Retinal pigment epithelial cell (primary cell): ENCODE measurements around the gene HAO2.
"Not testable (repeated sequence)": the region's sequence is repeated elsewhere in the genome, so short reads cannot be mapped to it uniquely, and the experiment has no call there.

ENCODE experiments used
- DNase-seq: peaks from one replicate; pipeline ENCODE4 v3.0.0-alpha.2; 2010; ENCODE audit warnings: low read depth
- H3K4me3 ChIP-seq: 2 replicates; pipeline ENCODE4 v1.5.1; 2011; ENCODE audit warnings: mild to moderate bottlenecking, low read length, control low read depth, moderate library complexity
- TF ChIP-seq, protein P1 (sequence below): conservative IDR thresholded peaks from 2 replicates; pipeline ENCODE4 v1.5.1; 2011; ENCODE audit warnings: low read depth, low read length, control low read depth, inconsistent platforms

HAO2 gene

DNA sequence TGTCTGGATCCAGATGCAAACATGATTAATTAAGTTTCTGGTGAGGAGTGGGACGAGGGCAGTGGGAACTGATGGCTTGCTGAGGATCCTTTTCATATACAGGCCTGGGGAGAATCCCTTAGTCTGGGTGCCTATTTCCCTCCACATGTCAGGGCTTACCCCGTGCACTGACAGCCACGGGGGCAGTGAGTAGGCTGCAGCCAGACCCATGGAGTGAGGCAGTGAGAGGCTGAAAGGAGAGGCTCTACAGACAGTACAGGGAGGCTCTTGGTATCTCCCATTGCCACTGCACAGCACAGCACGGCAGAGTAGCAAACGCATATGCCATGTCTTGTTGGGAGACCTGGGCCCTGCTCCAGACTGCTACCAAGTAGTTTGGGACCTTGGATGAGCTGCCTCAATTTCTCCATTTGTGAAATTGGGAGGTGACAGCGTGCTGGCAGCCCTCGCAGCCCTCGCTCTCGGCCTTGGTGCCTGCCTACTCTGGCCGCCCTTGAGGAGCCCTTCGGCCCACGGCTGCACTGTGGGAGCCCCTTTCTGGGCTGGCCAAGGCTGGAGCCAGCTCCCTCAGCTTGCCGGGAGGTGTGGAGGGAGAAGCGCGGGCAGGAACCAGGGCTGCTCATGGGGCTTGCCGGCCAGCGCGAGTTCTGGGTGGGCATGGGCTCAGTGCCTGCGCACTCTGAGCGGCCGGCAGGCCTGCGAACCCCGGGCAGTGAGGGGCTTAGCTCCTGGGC is 35.3 kb upstream of the HAO2 start:
- no peak for DNase-seq
- TF ChIP-seq, protein P1, sequence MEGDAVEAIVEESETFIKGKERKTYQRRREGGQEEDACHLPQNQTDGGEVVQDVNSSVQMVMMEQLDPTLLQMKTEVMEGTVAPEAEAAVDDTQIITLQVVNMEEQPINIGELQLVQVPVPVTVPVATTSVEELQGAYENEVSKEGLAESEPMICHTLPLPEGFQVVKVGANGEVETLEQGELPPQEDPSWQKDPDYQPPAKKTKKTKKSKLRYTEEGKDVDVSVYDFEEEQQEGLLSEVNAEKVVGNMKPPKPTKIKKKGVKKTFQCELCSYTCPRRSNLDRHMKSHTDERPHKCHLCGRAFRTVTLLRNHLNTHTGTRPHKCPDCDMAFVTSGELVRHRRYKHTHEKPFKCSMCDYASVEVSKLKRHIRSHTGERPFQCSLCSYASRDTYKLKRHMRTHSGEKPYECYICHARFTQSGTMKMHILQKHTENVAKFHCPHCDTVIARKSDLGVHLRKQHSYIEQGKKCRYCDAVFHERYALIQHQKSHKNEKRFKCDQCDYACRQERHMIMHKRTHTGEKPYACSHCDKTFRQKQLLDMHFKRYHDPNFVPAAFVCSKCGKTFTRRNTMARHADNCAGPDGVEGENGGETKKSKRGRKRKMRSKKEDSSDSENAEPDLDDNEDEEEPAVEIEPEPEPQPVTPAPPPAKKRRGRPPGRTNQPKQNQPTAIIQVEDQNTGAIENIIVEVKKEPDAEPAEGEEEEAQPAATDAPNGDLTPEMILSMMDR, result no peak
- H3K4me3 ChIP-seq, result no peak overlapping the region

DNA sequence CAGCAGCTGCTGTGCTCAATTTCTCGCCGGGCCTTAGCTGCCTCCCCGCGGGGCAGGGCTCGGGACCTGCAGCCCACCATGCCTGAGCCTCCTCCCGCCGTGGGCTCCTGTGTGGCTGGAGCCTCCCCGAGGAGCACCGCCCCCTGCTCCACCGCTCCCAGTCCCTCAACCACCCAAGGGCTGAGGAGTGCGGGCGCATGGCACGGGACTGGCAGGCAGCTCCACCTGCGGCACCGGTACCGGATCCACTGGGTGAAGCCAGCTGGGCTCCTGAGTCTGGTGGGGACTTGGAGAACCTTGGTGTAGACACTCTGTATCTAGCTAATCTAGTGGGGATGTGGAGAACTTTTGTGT is 34.7 kb upstream of the HAO2 start:
- not testable (repeated sequence) for H3K4me3 ChIP-seq, DNase-seq

DNA sequence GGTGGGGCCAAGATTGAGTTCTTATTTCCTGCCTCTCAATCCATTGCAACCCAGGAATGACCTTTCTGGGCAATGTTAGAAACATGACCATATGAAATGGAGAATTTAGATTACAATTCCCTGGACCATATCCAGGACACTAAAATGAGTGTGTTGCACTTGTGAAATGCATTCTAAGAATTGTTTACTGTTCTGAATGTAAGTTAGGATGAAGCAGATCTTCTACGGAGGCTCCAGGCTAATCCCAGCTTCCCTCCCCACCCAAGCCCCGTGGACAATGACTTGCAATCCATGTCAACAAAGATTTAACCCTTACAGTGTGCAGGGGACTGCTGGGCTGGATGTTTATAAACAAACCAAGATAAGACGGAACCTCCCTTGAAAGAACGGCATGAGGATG is 31.7 kb upstream of the HAO2 start:
- TF ChIP-seq, protein P1, result no peak

DNA sequence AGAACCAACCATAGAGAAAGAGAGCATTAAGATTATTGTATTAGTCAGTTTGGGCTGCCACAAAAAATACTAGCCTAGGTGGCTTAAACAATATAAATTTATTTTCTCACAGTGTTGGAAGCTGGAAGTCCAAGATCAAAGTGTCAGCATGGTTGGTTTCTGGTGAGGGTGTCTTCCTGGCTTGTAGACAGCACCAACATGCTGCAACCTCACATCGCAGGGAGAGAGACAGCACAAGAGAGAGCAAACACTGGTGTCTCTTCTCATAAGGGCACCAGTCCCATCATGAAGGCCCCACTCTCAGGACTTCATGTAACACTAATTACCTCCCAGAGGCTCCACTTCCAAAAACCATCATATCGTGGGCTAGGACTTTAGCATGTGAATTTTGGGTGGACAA is 30.6 kb upstream of the HAO2 start:
- DNase-seq, result no peak
- H3K4me3 ChIP-seq, result no peak overlapping the region
- TF ChIP-seq, protein P1, result no peak

More for the DNA sequence above, 31.7 kb upstream of the HAO2 start:
- H3K4me3 ChIP-seq, result no peak overlapping the region
- no peak for DNase-seq

DNA sequence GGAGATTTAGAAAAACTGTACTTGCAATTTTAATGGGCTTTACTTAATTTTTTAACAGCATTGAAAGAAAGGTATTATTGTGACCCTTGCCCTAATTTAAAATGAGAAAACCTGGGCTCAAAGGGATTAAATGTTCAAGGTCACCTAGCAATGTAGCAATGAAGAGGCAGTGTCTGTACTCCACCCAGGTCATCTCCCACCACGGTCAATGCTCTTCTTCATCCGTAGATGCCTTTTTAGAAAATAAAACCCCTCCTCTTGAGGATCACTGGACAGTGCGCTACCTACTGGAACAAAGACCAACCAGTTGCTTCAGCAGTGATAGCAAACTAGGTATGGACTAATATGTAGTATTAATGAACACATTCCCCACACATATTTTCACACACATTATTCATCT is 29.8 kb upstream of the HAO2 start:
- TF ChIP-seq, protein P1, result no peak
- H3K4me3 ChIP-seq, result no peak overlapping the region
- DNase-seq, result no peak

DNA sequence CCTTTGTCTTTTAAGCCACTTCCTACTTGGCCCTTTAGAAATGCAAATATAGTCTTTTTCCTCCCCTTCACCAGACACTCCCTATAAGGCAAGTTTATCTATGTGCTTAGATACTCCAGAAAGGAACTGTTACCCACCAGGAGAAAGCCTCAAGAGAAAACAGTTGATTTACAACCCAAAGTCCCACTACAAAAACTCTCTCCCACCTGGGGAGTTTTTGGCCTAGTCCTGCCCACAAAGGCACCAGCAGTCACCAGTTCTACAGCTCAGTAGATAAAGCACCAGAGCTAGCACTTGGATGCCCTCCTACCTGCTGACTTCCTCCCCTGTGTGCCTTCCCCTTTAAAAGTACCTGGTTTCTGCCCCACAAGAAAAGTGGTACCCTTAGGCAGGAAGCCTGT is 27.7 kb upstream of the HAO2 start:
- no peak overlapping the region for H3K4me3 ChIP-seq
- TF ChIP-seq, protein P1, result no peak
- DNase-seq, result no peak

DNA sequence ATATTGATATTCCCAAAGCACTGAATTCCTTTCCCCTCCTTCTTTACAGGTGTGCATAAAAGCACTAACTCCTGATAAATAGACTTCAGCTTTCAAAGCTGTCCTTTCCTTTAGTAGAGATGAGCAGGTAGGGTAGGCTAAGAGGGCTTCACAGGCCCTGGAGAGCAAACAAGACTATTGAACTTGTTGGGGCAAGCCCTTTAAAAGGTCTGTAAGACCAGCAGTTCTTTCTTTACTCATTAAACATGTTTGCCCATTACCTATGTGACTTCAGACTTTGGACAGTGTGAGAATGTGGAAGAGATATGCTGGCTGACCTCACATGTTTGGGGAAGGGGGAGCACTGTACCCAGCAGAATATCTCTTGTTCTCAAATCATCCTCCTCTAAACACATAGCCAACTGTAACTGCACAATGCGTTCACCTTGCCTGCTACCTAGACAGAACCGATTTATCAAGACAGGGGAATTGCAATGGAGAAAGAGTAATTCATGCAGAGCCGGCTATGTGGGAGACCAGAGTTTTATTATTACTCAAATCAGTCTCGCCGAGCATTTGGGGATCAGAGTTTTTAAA is 27.1 kb upstream of the HAO2 start:
- DNase-seq, result no peak
- no peak overlapping the region for H3K4me3 ChIP-seq
- TF ChIP-seq, protein P1, result no peak
